Uterus (tissue), 2 donors: Measurements from ENCODE around the gene LAX1.

ENCODE experiments used
- CTCF ChIP-seq, 4 experiments: fragments of 200-600 bp in 2 of 4; fragments of 450-650 bp in 2 of 4; sonication (generic) in 2 of 4; IDR thresholded peaks; one replicate each; pipeline ENCODE4 v1.5.1; 2016 to 2019; ENCODE audit warnings: antibody characterized with exemption in 4 of 4, mild to moderate bottlenecking in 2 of 4, moderate library complexity in 1 of 4
- POLR2A ChIP-seq, 2 donors: fragments of 450-650 bp; IDR thresholded peaks; one replicate each; pipeline ENCODE4 v1.6.1; 2016; ENCODE audit warnings: antibody characterized with exemption in 2 of 2, mild to moderate bottlenecking in 1 of 2, moderate library complexity in 1 of 2

- TF ChIP-seq POLR2A (IDR thresholded peaks at IDR 0.05) (no peak), CTCF (IDR thresholded peaks at IDR 0.05) (no peak)
Observed at GRCh38 chr1:203777596-203777995, 12.6 kb downstream of the LAX1 start.
